Inferior parietal cortex (tissue), 1 donor: ENCODE results near the gene MAP1B.

Experiments
- DNase-seq: peaks from one replicate; pipeline ENCODE4 v3.0.0-alpha.2; 2016; ENCODE audit errors: extremely low spot score

MAP1B gene

DNA sequence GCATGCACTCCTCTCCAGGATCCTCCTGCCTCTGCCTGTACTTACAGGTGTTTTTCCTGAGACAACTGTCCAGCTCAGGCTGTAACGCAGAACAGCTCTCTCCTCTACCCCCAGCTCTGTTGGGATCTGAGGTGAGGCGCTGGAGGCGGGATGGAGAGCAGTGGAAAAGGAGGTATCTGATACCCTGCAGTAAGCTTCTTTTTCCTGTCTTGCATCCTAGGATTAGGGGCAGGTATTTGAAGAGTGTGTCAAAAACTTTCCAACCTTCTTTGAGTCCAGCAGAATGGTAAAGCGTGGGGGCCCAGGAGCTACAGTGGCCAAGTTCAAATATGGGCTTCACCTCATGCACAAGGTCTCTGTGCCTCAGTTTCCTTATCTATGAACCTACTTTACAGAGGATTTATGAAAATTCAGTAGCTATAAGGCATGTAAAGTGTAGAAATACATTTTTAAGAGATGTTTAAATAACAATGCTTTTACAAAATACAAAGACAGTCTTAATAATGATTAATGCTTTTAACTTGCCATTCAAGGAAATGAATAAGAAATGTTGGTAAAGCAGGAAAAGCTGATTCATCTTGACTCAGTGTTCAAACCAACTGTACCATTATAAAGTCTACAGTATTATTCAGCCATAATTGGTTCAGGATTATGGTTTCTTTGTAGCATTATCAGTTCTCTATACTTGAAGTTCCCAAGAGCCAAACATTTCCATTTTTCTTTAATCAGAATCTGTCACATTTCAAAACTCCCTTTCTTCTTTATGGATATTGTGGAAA, 26.1 kb downstream of the MAP1B start:
- DNase-seq: no peak

DNA sequence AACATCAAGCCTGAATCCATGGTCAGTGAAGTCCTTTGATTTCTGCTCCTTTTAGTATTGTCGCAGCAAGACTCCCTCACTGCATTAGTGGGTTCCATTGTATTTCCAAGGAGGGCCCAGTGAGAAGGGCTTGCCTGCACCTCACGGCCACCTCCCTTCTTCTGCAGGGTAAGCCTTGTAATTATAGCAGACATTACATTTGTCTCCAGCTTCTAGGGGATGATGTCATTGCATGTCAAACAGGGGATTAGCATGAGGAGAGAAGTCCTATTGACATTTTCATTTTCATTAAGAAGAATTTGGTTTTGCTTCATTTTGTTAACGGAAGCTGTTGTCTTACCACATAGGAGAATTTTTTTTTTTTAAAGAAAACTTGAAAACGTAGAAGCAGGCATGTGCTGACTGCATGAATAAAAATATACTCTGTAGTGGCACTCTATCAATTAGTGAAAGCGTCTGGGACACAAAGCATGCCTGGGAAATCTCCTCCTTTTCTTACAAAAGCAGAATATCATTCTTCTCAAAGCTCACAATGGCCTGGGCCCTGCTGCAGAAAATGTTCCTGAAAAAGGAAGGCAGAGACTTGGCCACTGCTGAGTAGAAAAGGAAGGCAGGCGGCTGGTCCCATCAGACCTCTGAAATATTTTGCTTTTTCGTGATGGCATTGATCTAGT, 27.1 kb downstream of the MAP1B start:
- DNase-seq: no peak

- DNase-seq: no peak
Observed at GRCh38 chr5:72137826-72138409, 30.6 kb downstream of the MAP1B start.

DNA sequence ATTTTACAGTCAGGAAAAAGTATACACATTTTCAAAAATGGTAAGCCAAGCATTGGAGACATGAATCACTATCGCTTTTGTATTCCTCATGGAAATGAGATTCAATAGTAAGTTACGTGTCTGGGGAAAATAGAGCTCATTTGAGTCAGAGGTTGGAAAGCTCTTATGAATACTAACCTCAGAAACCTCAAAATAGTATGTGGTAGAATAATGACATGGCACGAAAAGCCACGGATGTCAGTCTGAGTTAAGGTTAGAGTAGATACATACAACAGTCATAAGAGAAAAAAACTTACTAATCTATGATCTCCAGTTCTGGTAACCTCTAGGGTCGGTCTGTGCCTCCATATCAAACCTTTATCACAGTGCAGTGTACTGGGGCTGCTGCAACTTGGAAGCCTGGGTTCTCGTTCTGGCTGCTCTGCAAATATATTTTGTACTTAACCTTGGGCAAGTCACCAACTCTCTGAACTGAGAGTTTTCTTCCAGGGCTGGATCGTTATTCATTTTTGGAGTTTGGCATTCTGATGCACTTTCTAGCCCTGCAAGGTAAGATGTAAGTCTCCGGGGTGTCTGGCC, 31.8 kb downstream of the MAP1B start:
- DNase-seq: no peak

GRCh38 chr5:72140711-72141110, 33.4 kb downstream of the MAP1B start:
- DNase-seq: no peak

- DNase-seq: no peak
Observed at GRCh38 chr5:72141440-72142355, 34.4 kb downstream of the MAP1B start.

DNA sequence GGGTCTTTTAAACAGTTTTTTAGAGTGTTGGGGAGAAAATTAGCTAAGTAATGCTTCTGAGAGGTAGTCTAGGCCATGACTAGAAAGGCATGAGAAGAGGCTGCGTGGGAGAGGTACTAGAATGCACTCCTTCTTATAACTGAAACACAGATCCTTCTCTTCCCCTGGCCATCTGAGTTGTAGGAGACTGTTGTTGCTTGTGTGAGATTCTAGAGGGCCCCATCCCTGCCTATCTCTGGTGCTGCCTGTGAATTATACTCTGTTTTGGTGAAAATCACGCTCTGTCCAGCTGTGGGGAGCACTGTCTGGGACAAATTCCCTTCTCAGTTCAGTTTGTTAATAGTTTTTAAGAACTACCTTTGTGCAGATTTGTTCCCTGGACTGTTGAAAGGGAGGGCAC, 37.5 kb downstream of the MAP1B start:
- no peak for DNase-seq

DNA sequence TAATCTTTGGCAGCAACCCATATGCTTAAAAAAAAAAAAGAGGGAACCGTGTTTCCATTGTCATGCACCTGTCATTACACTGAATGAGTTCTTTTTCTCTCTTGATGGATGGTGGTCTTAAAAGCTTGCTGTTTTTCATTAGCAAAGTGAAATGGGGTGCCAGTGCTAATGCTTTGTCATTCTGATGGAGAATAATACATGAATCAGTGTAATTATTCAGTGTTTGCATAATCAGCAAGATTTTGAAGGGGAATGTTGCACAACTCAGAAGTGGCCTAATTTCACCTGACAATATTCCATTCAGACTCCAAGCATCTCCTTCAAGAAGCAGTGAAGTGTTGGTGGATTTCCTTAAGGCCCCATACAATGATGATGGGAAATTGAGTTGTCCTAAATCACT, 38.1 kb downstream of the MAP1B start:
- DNase-seq: no peak

- DNase-seq: no peak
Observed at GRCh38 chr5:72146056-72146455, 38.8 kb downstream of the MAP1B start.

DNA sequence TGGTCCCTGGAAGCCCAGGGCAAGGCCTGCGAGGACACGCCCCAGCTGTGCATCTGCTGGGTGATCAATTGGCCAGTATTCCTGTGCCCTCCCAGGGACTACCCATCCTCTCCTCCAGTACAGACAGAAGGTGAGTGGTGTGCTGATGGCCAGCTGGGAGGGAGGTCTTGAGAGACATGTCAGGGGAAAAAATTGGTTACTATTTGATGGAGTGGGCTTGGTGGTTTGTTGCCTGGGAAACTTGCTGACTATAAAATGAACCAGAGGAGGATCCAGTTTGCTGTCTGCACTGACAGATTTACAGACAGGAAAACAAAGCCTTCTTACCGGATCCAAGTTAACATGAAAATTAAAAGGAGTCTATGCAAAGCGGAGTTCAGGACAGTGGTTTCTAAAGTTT, 40.3 kb downstream of the MAP1B start:
- no peak for DNase-seq

DNA sequence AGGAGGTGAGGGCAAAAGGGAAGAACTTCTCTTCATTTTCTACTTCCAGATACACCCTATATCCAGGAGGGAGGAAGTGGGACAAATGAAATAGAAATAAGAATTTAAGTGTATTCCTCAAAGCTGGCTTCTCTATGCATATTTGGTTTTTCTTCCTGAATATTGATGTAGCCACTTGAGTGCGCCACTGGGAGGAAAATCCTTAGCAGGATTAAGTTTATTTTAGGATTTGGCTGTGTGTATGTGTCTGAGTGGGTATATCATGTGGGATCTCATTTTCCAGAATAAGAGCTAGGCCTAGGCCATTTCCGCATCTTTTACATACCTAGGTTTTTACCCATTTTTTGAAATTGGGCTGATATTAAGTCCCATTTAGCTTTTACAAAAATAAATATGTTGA, 42.5 kb downstream of the MAP1B start:
- no peak for DNase-seq

DNA sequence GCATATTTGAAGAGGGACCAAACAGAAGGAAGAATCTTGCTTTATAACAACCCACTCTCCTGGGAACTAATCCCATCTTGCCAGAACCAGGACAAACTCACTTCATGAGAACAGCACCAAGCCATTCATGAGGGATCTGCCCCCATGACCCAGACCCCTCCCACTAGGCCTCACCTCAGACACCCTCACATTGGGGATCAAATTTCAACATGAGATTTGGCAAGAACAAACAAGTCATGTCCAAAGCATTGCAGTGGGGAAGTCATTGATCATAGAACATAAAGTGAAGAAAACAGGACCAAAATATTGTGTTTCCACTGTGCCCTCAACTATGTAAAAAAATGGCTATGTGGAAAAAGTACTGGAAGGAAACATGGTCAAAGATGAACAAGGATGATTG, 43.9 kb downstream of the MAP1B start:
- DNase-seq: no peak

DNA sequence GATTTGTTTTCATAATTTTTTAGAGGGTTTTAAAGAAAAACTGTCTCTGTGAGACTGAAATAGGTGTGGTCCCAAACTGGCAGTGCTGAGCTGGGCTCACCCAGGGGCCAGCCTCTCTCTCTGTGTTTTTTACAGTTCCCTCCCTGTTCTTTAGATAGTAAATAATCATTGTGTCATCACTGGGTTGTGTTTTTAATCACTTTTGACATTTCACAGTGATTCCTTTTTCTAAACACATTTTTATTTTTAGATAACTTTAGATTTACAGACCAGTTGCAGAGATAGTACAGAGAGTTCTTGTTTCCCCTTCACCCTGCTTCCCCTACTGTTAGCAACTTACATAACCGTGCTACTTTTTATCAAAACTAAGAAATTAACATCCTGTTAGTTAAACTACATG, 44.4 kb downstream of the MAP1B start:
- no peak for DNase-seq

GRCh38 chr5:72152545-72152944, 45.3 kb downstream of the MAP1B start:
- DNase-seq: no peak

DNA sequence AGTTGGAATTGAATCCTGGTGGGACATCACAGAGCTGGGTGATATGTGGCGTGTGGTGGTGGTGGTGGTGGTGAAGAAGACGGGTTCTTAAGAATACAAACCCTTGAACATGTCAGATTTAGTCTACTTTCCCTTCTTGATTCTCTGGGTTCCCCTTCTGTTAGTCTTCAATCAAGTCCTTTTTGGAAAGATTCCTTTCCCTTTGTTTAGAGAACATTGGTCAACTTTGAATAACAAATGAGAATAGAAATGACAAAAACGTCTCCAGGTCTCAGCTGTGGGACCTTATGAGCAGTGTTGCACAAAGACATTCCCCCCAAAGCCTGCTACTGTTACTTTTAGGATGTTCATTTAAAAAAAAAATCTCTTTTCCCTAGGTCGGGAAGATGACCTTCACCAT, 46.3 kb downstream of the MAP1B start:
- DNase-seq: no peak

GRCh38 chr5:72154076-72154756, 46.9 kb downstream of the MAP1B start:
- DNase-seq: no peak

- DNase-seq: no peak
Observed at GRCh38 chr5:72156946-72157624, 49.8 kb downstream of the MAP1B start.

GRCh38 chr5:72157625-72157962, 50.3 kb downstream of the MAP1B start:
- DNase-seq: no peak

GRCh38 chr5:72159501-72159911, 52.2 kb downstream of the MAP1B start:
- DNase-seq: no peak

- DNase-seq: no peak
Observed at GRCh38 chr5:72160329-72160728, 53.1 kb downstream of the MAP1B start.

GRCh38 chr5:72160959-72161358, 53.7 kb downstream of the MAP1B start:
- no peak for DNase-seq
